GM12878 (cell line): ENCODE results near the gene SHLD1. TPM values are rescaled to one million over a fixed set of nuclear protein-coding genes. Genes with fewer than 3 reads are reported as not detected.
A peak's percentile ranks its signal among the peaks of the same experiment; 100 is the strongest.

Experiments
- CBX5 ChIP-seq: sonication (generic); IDR thresholded peaks from 2 replicates; pipeline ENCODE4 v1.6.1; 2016; ENCODE audit warnings: low read depth, moderate library complexity, mild to moderate bottlenecking, inconsistent platforms
- EED ChIP-seq: sonication (generic); IDR thresholded peaks from 2 replicates; pipeline ENCODE4 v1.6.1; 2016; ENCODE audit warnings: antibody characterized with exemption, low read depth
- HDAC6 ChIP-seq: fragments of 200-600 bp; sonication (generic); IDR thresholded peaks from one replicate; pipeline ENCODE4 v1.8.0; 2017; ENCODE audit warnings: antibody characterized with exemption; ENCODE audit not compliant: unreplicated experiment
- MEF2A ChIP-seq: IDR thresholded peaks from 2 replicates; pipeline ENCODE4 v1.6.1; 2011; ENCODE audit warnings: low read depth, mild to moderate bottlenecking, low read length, moderate library complexity; ENCODE audit not compliant: insufficient read depth
- MEF2B ChIP-seq: fragments of 450-650 bp; IDR thresholded peaks from 2 replicates; pipeline ENCODE4 v1.6.1; 2018; ENCODE audit warnings: mild to moderate bottlenecking, moderate library complexity; ENCODE audit not compliant: partially characterized antibody, poor library complexity, severe bottlenecking
- NR2C1 ChIP-seq: fragments of 450-650 bp; IDR thresholded peaks from 2 replicates; pipeline ENCODE4 v1.6.1; 2017; ENCODE audit warnings: antibody characterized with exemption, mild to moderate bottlenecking, moderate library complexity
- NR2C2 ChIP-seq: IDR thresholded peaks from 2 replicates; pipeline ENCODE4 v1.6.1; 2011; ENCODE audit warnings: borderline replicate concordance, low read depth; ENCODE audit not compliant: control insufficient read depth, insufficient read length
- NRF1 ChIP-seq: conservative IDR thresholded peaks from 2 replicates; pipeline ENCODE4 v1.6.1; 2011; ENCODE audit warnings: mild to moderate bottlenecking, low read depth, low read length, improper control_type of control experiment
- PKNOX1 ChIP-seq: fragments of 450-650 bp; IDR thresholded peaks from 2 replicates; pipeline ENCODE4 v1.6.1; 2016; ENCODE audit warnings: mild to moderate bottlenecking
- PML ChIP-seq: IDR thresholded peaks from 2 replicates; pipeline ENCODE4 v1.6.1; 2012; ENCODE audit warnings: low read length, inconsistent platforms
- POLR2AphosphoS5 ChIP-seq: IDR thresholded peaks from 2 replicates; pipeline ENCODE4 v1.6.1; 2011; ENCODE audit warnings: mild to moderate bottlenecking, low read length, inconsistent platforms
- SMAD1 ChIP-seq: fragments of 450-650 bp; IDR thresholded peaks from 2 replicates; pipeline ENCODE4 v1.6.1; 2018; ENCODE audit warnings: mild to moderate bottlenecking, low read depth; ENCODE audit not compliant: partially characterized antibody
- SMAD5 ChIP-seq: IDR thresholded peaks from 2 replicates; pipeline ENCODE4 v1.6.1; 2016; ENCODE audit warnings: antibody characterized with exemption, low read depth
- SPI1 ChIP-seq: IDR thresholded peaks from 2 replicates; pipeline ENCODE4 v1.6.1; 2011; ENCODE audit warnings: low read depth, mild to moderate bottlenecking, low read length, moderate library complexity, borderline replicate concordance; ENCODE audit not compliant: insufficient read depth
- STAT1 ChIP-seq: fragments of 450-650 bp; conservative IDR thresholded peaks from 2 replicates; pipeline ENCODE4 v1.6.1; 2014; ENCODE audit warnings: antibody characterized with exemption, mild to moderate bottlenecking
- STAT3 ChIP-seq: IDR thresholded peaks from 2 replicates; pipeline ENCODE4 v1.6.1; 2011; ENCODE audit warnings: low read depth, low read length, improper control_type of control experiment
- ZNF217 ChIP-seq: fragments of 450-650 bp; IDR thresholded peaks from 2 replicates; pipeline ENCODE4 v1.6.1; 2017; ENCODE audit warnings: antibody characterized with exemption, mild to moderate bottlenecking
- ZNF622 ChIP-seq: fragments of 450-650 bp; IDR thresholded peaks from 2 replicates; pipeline ENCODE4 v1.6.1; 2017; ENCODE audit warnings: mild to moderate bottlenecking, inconsistent platforms
- ZSCAN29 ChIP-seq: fragments of 450-650 bp; IDR thresholded peaks from 2 replicates; pipeline ENCODE4 v1.6.1; 2017; ENCODE audit warnings: mild to moderate bottlenecking, moderate library complexity
- ZZZ3 ChIP-seq: IDR thresholded peaks from 2 replicates; pipeline ENCODE4 v1.6.1; 2011; ENCODE audit warnings: low read depth; ENCODE audit not compliant: control insufficient read depth, insufficient read length
- polyA plus RNA-seq, 11 experiments: library from polyadenylated mRNA; depleted of rRNA in 4 of 11; unstranded in 6 of 11; stranded (reverse) in 5 of 11; fragments of >200 nt; fragmentation: Nextera tagmentation in 4 of 11; fragmentation: Illumina TruSeq in 1 of 11; extraction: Ambion mirVana in 4 of 11; extraction: Trizol in 1 of 11; gene quantifications; 1 replicate in 1 of 11; 2 replicates in 10 of 11; pipeline versions ENCODE4 v1.2.1 to v1.2.3, GENCODE V29; 2011 to 2016; ENCODE audit warnings: inconsistent platforms in 2 of 11, missing spikeins in 2 of 11, low read depth in 1 of 11
- total RNA-seq, 4 experiments: library from RNA; depleted of rRNA in 3 of 4; stranded (reverse); fragments of >200 nt in 3 of 4; fragmentation: Illumina TruSeq in 1 of 4; extraction: Trizol in 1 of 4; gene quantifications; 2 replicates each; pipeline versions ENCODE4 v1.2.1 to v1.2.3, GENCODE V29; 2013 to 2021
- TF ChIP-seq, protein P1 (sequence below): fragments of 450-650 bp; IDR thresholded peaks from 2 replicates; pipeline ENCODE4 v1.6.1; 2017; ENCODE audit warnings: mild to moderate bottlenecking, moderate library complexity
- TF ChIP-seq, protein P2 (sequence below): fragments of 450-650 bp; formaldehyde crosslinking; IDR thresholded peaks from 2 replicates; pipeline ENCODE4 v1.4.0; 2020; ENCODE audit warnings: mild to moderate bottlenecking, moderate library complexity

SHLD1 gene
- total and polyA plus RNA-seq, 10 of the 15 experiments (the other 5 are each of a cell fraction or from before 2014, with no cell fraction given): 10.8 to 70.9 (median 25.4) TPM

DNA sequence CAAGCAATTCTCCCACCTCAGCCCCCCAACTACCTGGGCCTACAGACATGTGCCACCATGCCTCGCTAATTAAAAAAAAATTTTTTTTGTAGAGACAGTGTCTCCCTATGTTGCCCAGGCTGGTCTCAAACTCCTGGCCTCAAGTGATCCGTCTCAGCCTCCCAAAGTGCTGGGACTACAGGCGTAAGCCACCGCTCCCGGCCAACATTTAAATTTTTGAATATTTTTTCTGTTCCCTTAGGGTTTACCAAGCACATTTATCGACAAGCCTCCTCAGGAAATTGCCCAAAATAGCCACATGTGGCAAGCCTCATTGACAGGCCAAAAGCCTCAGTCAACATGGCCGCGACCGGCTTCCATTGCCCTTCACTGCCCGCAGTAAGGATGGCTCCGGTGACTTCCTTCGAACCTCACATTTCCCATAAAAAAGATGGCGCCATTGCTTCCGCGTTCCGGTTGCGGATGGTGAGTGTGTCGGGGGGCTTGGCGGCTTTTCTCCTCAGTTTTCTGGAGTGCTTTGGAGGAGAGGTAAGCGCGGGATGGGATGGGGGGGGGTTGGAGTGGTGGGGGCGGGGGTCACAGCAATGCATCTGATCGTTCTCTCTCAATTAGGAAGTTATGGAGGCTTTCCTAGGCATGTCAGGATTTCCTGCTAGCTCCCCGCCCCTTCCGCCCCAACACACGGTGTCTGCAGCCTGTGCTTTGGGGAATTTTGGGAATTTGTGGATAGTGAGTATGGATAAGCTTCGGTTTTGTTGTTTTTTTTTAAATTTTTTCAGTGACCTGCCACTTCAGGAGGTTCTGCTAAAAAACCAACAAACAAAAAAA, at the start of gene SHLD1 (continued):
- TF ChIP-seq, protein P1, sequence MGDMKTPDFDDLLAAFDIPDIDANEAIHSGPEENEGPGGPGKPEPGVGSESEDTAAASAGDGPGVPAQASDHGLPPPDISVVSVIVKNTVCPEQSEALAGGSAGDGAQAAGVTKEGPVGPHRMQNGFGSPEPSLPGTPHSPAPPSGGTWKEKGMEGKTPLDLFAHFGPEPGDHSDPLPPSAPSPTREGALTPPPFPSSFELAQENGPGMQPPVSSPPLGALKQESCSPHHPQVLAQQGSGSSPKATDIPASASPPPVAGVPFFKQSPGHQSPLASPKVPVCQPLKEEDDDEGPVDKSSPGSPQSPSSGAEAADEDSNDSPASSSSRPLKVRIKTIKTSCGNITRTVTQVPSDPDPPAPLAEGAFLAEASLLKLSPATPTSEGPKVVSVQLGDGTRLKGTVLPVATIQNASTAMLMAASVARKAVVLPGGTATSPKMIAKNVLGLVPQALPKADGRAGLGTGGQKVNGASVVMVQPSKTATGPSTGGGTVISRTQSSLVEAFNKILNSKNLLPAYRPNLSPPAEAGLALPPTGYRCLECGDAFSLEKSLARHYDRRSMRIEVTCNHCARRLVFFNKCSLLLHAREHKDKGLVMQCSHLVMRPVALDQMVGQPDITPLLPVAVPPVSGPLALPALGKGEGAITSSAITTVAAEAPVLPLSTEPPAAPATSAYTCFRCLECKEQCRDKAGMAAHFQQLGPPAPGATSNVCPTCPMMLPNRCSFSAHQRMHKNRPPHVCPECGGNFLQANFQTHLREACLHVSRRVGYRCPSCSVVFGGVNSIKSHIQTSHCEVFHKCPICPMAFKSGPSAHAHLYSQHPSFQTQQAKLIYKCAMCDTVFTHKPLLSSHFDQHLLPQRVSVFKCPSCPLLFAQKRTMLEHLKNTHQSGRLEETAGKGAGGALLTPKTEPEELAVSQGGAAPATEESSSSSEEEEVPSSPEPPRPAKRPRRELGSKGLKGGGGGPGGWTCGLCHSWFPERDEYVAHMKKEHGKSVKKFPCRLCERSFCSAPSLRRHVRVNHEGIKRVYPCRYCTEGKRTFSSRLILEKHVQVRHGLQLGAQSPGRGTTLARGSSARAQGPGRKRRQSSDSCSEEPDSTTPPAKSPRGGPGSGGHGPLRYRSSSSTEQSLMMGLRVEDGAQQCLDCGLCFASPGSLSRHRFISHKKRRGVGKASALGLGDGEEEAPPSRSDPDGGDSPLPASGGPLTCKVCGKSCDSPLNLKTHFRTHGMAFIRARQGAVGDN: peak; percentile 94
- TF ChIP-seq HDAC6 (no peak), ZNF217 (no peak; the same call in 1 of the 2 replicates), ZSCAN29 (no peak), STAT3 (no peak), ZZZ3 (no peak), POLR2AphosphoS5 (peak; percentile 74), STAT1 (no peak), EED (peak; percentile 59; the same call in 1 of the 2 replicates), SMAD5 (no peak), MEF2A (0 out of 2 replicates have a peak, but pooled peaks have one; percentile 26), CBX5 (no peak), NR2C2 (no peak), SMAD1 (no peak), PML (no peak), SPI1 (peak; percentile 29; the same call in 1 of the 2 replicates), MEF2B (peak; percentile 71), PKNOX1 (peak; percentile 66; the same call in 1 of the 2 replicates), ZNF622 (no peak), NR2C1 (peak; percentile 89), NRF1 (no peak)
- TF ChIP-seq, protein P2, sequence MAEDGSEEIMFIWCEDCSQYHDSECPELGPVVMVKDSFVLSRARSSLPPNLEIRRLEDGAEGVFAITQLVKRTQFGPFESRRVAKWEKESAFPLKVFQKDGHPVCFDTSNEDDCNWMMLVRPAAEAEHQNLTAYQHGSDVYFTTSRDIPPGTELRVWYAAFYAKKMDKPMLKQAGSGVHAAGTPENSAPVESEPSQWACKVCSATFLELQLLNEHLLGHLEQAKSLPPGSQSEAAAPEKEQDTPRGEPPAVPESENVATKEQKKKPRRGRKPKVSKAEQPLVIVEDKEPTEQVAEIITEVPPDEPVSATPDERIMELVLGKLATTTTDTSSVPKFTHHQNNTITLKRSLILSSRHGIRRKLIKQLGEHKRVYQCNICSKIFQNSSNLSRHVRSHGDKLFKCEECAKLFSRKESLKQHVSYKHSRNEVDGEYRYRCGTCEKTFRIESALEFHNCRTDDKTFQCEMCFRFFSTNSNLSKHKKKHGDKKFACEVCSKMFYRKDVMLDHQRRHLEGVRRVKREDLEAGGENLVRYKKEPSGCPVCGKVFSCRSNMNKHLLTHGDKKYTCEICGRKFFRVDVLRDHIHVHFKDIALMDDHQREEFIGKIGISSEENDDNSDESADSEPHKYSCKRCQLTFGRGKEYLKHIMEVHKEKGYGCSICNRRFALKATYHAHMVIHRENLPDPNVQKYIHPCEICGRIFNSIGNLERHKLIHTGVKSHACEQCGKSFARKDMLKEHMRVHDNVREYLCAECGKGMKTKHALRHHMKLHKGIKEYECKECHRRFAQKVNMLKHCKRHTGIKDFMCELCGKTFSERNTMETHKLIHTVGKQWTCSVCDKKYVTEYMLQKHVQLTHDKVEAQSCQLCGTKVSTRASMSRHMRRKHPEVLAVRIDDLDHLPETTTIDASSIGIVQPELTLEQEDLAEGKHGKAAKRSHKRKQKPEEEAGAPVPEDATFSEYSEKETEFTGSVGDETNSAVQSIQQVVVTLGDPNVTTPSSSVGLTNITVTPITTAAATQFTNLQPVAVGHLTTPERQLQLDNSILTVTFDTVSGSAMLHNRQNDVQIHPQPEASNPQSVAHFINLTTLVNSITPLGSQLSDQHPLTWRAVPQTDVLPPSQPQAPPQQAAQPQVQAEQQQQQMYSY (CRISPR knock-in tag): no peak
